Fibroblast of mammary gland (primary cell): ENCODE measurements around the gene POLR2L.

Experiments
- DNase-seq: peaks from one replicate; pipeline ENCODE4 v3.0.0-alpha.2; 2010; ENCODE audit warnings: low read depth
- H3K4me3 ChIP-seq: 2 replicates; pipeline ENCODE4 v1.5.1; 2011; ENCODE audit warnings: low read depth, mild to moderate bottlenecking, low read length, moderate library complexity; ENCODE audit not compliant: control insufficient read depth
- CTCF ChIP-seq: conservative IDR thresholded peaks from 2 replicates; pipeline ENCODE4 v1.5.1; 2011; ENCODE audit warnings: low read depth, low read length, inconsistent platforms; ENCODE audit not compliant: control insufficient read depth, insufficient read depth

The POLR2L gene

DNA sequence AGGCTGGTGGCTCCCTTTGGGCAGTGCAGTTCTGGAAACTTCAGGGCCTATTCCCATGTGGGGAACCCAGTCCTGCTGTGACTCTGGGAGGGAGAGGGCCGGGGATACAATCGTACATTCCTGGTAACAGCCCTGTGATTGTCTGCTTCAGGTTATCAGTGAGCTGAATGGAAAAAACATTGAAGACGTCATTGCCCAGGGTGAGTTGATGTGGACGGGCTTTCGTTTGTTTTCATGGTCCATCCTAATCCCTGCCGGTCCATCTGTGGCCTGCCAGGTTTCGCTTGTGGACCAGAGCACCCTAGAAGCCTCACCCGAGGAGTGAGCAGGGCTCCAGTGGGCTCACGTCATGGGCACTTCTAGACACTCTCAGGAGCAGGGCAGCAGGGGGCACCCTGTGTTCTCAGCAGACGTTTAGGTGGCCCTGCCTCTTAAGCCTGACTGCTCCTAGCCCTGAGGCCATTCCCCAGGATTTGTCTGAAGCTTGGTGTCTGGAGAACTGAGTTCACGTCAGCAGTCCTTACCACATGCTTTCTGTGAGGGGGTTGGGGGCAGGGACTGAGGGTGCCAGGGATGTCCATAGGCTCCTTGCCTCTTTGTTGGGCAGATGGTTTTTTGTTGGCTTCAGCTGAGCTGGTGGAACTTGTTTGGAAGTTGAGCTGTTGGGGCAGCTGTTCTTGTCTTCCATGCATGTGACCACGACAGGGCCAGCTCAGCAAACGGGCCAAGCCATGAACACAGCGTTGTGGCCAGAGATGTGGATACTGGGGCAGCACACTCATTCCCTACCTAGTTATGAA, 30.7 kb downstream of the POLR2L start:
- peak; percentile 4 for TF ChIP-seq CTCF
- peak; percentile 32 for DNase-seq
- peak overlapping the region; percentile 92 for H3K4me3 ChIP-seq

DNA sequence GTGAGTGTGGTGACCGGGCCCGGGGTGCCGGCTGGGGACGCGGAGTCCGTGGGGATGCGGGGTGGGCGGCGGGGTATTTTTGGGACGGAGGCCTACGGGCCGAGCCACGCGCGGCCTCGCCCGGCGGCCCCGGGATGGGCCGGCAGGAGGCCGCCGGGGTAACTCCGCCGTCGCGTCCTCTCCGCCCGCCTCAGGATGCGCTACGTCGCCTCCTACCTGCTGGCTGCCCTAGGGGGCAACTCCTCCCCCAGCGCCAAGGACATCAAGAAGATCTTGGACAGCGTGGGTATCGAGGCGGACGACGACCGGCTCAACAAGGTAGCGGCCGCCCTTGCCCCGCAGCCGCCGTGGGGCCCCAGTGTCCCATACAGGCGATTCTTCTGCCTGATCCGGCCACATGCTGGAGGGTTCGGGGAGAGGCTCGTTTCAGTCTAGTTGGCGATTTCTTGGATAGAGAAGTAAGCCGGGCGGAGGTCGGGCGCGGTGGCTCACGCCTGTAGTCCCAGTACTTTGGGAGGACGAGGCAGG, 32.2 kb downstream of the POLR2L start:
- DNase-seq: no peak
- TF ChIP-seq CTCF: no peak
- peak overlapping the region; percentile 92 for H3K4me3 ChIP-seq

- peak; percentile 95 for DNase-seq
- TF ChIP-seq CTCF: no peak
These were observed 32.9 kb downstream of the POLR2L start, which contains the start of gene RPLP2 for GRCh38 chr11:809287-810039. RPLP2 (plus strand) TSS chr11:809967; CDS start chr11:810235, 268 bp downstream.

DNA sequence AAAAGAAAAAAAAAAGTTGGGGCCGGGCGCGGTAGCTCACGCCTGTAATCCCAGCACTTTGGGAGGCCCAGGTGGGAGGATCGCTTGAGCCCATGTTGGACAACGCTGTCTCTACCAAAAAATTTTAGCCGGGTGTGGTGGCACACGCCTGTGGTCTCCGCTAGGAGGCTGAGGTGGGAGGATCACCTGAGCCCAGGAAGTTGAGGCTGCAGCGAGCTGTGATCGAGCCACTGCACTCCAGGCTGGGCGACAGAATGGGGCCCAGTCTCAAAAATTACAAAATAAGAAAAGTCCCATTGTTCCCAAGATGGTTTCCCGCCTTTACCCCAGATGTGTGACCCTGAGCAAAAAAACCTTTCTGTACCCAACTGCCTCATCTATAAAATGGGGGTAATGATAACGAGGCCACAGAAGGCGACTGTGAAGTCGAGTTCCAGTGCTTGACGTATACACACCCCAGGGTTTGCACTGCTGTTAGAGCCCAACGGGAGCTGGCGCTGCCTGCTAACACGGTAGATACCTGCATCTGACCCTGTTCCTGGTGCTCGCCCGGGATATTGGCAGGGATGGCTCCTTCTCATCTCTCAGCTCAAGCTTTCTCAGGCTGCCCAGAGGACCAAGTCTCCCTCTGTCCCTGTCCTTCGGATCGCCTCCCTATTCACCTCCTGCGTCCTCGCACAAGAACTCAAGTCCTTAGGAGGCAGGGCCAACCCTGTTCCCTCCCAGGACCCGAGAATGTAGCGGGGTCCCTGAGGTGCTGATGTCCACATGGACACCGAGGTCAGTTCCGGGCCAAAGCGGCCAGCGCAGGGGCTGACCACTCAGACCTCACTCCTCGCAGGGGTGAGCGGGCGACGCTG, 33.7 kb downstream of the POLR2L start:
- H3K4me3 ChIP-seq: peak overlapping the region; percentile 92
- no peak for TF ChIP-seq CTCF
- DNase-seq: peak; percentile 88

More at GRCh38 chr11:809287-810039, 32.9 kb downstream of the POLR2L start, which contains the start of gene RPLP2:
- peak within 1 kb of the TSS; percentile 92 for H3K4me3 ChIP-seq

GRCh38 chr11:804599-804964, 37.7 kb downstream of the POLR2L start:
- no peak for DNase-seq
- TF ChIP-seq CTCF: no peak
- peak overlapping the region; percentile 63 for H3K4me3 ChIP-seq
